Activated CD8-positive, alpha-beta T cell treated with anti-CD3 and anti-CD28 coated beads, Interleukin-2, amount 10 ng/mL, durations not matched to agents 7 days and 5 days (primary cell): ENCODE data around the gene SPATA2L. TPM values are rescaled to one million over a fixed set of nuclear protein-coding genes. Genes with fewer than 3 reads are reported as not detected.

Experiments used
- ATAC-seq: fragments of 150-1000 bp; cut with Tn5 transposase; one replicate; pipeline ENCODE4 v1.10.0; 2021; ENCODE audit warnings: moderate library complexity
- CTCF ChIA-PET: fragments of 350-600 bp; sonication (Branson Sonifier 250); formaldehyde crosslinking; loops from one replicate; lab custom pipeline; 2021; ENCODE audit warnings: antibody characterized with exemption; lab: Charles Lee
- POLR2A ChIA-PET: fragments of 350-600 bp; sonication (Branson Sonifier 250); formaldehyde crosslinking; loops from one replicate; lab custom pipeline; 2021; ENCODE audit warnings: antibody characterized with exemption; lab: Charles Lee
- DNase-seq: peaks from one replicate; pipeline ENCODE4 v3.0.0-alpha.2; 2020
- H3K27ac Mint-ChIP-seq: one replicate; pipeline ENCODE4 v1.8.0; 2021; ENCODE audit warnings: mild to moderate bottlenecking, mixed read lengths
- H3K27me3 Mint-ChIP-seq: one replicate; pipeline ENCODE4 v1.8.0; 2021; ENCODE audit warnings: low read depth, mixed read lengths
- H3K36me3 Mint-ChIP-seq: one replicate; pipeline ENCODE4 v1.8.0; 2021; ENCODE audit warnings: low read depth, mixed read lengths
- H3K4me1 Mint-ChIP-seq: one replicate; pipeline ENCODE4 v1.8.0; 2021; ENCODE audit warnings: low read depth, mixed read lengths
- H3K4me3 Mint-ChIP-seq: one replicate; pipeline ENCODE4 v1.8.0; 2021; ENCODE audit warnings: mild to moderate bottlenecking, mixed read lengths
- H3K9me3 Mint-ChIP-seq: one replicate; pipeline ENCODE4 v1.8.0; 2022; ENCODE audit warnings: mixed read lengths; ENCODE audit not compliant: insufficient read depth
- total RNA-seq, 2 experiments: library from RNA; stranded (reverse); gene quantifications; one replicate each; pipeline ENCODE4 v1.2.3, GENCODE V29; 2021

Gene SPATA2L
- total RNA-seq, 2 experiments from 2014 or later: 6.1 to 7.0 TPM

DNA sequence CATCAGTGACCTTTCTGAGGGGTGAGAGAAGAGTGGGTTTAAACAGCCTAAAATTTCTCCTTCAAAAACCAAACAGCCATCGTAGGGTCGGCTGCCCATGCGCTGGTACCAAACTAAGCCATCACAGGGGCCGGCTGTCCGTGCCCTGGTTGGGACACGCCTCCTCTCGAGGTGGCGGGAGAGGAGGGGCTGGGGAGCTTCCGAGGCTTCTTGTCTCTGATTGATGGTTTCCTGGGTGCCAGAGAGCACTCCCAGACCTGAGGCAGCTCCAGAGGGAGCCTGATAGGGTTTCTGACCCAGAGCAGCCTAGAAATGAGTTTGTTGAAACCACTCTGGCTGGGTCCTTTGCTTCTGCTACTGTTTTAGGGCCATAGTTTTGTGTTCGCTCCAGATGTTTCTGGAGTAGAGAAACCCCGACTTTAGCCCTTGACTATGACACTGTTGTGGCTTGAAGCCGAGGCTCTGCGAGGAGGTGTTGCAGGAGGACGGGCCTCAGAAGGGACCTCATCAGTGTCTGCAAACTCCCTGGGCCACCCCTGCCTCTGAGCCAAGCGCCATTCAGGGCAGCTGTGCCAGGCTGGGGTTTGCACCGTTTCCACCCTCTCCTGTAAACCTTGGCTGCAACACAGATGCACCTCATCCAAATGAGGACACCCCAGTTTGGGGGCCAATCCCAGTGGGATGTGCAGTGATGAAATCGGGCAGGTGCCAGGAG, 26.1 kb upstream of the SPATA2L start:
- ATAC-seq: no peak
- Mint-ChIP-seq H3K4me1 (peaks cover 40% of the 10 kb centered on the region), H3K27me3 (no peaks in the 10 kb centered on the region), H3K9me3 (no peaks in the 10 kb centered on the region), H3K4me3 (no peak overlapping the region), H3K27ac (peak overlapping the region; percentile 11), H3K36me3 (peaks cover 64% of the 10 kb centered on the region)
- DNase-seq: no peak
- ChIA-PET CTCF (interaction anchor here (0.6 to 1.8 kb wide), 3 partner anchors 21 to 66 kb away, joined by 4 to 5 read pairs (median 4); no protein-coding TSS in a partner anchor), POLR2A (no interaction called here)

DNA sequence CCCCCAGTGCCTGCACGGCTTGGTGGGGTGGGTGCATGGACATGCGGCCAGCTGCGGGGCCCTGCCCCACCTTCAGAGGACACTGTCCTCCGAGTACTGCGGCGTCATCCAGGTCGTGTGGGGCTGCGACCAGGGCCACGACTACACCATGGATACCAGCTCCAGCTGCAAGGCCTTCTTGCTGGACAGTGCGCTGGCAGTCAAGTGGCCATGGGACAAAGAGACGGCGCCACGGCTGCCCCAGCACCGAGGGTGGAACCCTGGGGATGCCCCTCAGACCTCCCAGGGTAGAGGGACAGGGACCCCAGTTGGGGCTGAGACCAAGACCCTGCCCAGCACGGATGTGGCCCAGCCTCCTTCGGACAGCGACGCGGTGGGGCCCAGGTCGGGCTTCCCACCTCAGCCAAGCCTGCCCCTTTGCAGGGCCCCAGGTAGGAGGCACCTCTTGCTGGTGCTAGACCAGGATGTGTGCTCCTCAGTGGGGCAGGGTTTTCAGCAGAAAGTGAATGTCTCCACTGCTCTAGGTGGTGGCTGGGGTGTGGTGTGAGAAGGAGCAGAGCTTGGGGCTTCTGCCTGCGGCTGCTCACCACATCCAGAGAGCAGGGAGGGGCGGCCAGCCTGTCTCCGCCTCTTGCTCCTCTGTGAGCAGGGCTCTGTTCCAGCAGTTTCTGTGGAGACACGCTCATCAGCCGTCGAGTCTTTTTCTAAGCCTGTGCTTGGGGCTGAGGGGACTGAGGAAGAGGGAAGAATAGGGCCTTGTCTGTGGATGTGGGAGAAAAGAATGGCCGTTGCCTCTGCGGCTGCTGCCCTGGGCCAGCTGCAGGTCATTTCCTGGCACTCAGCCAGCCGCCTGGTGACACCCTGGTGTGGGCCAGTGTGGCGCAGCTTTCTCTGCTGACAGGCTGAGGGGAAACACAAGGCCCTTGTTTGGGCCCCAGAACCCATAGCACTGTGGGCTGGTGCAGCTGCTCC, 22.1 kb upstream of the SPATA2L start:
- H3K36me3 Mint-ChIP-seq: peaks cover 37% of the 10 kb centered on the region
- H3K4me3 Mint-ChIP-seq: peak overlapping the region; percentile 93
- peak; percentile 57 for ATAC-seq
- peaks cover 45% of the 10 kb centered on the region for H3K4me1 Mint-ChIP-seq
- peak overlapping the region; percentile 98 for H3K27ac Mint-ChIP-seq
- ChIA-PET CTCF (interaction anchor here (0.7 to 4.1 kb wide), 11 partner anchors 9 to 137 kb away, joined by 3 to 35 read pairs (median 3); partner anchors contain the start of gene SPATA2L), POLR2A (interaction anchor here (0.6 to 3.8 kb wide), 14 partner anchors 8 to 150 kb away, joined by 3 to 42 read pairs (median 6); partner anchors contain the start of genes CHMP1A, SPATA33 and TCF25)
- DNase-seq: peak; percentile 96
- H3K27me3 Mint-ChIP-seq: no peaks in the 10 kb centered on the region
- H3K9me3 Mint-ChIP-seq: no peaks in the 10 kb centered on the region

DNA sequence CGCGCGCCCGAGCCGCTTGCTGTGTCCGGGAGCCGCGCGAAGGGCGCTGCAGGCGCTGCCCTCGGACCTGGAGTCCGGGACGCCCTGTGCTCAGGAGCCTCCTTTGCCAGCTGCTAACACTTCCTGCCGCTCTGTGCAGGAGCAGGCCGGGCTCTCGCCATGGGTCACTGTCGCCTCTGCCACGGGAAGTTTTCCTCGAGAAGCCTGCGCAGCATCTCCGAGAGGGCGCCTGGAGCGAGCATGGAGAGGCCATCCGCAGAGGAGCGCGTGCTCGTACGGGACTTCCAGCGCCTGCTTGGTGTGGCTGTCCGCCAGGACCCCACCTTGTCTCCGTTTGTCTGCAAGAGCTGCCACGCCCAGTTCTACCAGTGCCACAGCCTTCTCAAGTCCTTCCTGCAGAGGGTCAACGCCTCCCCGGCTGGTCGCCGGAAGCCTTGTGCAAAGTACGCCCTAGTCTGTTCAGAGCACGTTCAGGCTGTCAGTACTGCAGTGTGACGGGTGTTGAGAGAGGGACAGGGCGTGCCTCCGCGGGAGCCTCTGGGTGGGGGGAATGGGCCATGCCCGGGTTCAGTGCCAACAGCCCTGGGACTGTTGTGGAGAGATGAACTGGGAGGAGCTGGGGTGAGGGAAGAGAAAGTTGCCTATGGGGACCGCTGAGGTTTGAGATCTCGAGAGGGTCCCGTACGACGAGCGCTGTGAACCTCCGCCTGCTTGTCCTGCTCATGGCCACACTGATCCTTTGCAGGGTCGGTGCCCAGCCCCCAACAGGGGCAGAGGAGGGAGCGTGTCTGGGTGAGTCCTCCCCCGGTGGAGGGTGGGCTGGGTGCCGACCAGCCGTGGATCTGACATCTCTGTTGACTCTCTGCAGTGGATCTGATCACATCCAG, 21.1 kb upstream of the SPATA2L start:
- Mint-ChIP-seq H3K4me1 (peaks cover 48% of the 10 kb centered on the region), H3K27ac (peak overlapping the region; percentile 98), H3K36me3 (peaks cover 38% of the 10 kb centered on the region), H3K9me3 (no peaks in the 10 kb centered on the region), H3K27me3 (no peaks in the 10 kb centered on the region), H3K4me3 (peak overlapping the region; percentile 93)
- ATAC-seq (peak; percentile 43), DNase-seq (peak; percentile 92)
- ChIA-PET CTCF (interaction anchor here (2.2 to 4.1 kb wide), 2 partner anchors 22 to 138 kb away, joined by 17 to 35 read pairs; partner anchors contain the start of gene SPATA2L), POLR2A (interaction anchor here (0.9 to 3.8 kb wide), 7 partner anchors 9 to 151 kb away, joined by 3 to 42 read pairs (median 7); partner anchors contain the start of genes CHMP1A, SPATA33 and TCF25)

DNA sequence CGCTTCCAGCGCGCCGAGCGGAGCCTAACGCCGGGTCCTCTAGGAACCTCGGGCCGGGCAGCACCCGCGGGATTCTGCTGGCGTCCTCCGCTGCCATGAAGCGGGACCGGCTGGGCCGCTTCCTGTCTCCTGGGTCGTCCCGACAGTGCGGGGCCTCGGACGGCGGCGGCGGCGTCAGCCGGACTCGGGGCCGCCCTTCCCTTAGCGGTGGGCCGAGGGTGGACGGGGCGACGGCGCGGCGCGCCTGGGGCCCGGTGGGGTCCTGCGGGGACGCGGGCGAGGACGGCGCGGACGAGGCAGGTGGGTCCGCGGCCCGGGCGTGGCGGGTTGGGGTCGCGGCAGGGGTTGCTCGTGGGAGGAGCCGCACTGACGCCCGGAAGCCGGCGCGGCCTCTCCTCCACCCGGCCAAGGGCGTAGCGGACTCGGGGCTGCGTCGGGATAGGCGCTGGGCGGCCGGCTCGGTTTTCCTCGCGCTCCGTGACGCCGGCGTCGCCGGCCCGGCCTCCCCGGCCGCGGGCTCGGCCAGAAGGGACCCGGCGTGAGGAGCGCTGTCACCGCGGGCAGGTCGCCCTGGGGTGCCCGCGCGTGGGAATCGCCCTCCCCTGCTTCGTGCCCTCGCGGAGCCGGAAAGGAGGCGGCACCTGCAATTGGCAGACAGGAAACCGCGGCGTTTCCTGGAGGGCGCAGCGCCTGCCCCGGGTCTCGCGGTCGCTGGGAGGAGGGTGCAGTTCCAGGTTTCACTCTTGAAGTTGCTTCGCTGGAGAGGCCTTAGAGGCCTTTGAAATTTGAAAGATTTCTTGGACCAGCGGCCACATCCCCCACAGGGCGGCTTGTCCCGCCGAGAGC, 20.3 kb upstream of the SPATA2L start:
- peak overlapping the region; percentile 98 for H3K27ac Mint-ChIP-seq
- DNase-seq (peak; percentile 91), ATAC-seq (peak; percentile 40)
- peak overlapping the region; percentile 93 for H3K4me3 Mint-ChIP-seq
- no peaks in the 10 kb centered on the region for H3K27me3 Mint-ChIP-seq
- no peaks in the 10 kb centered on the region for H3K9me3 Mint-ChIP-seq
- ChIA-PET CTCF (interaction anchor here (4.1 kb wide), 1 partner anchor 21 kb away, joined by 35 read pairs; the partner anchor contains the start of gene SPATA2L), POLR2A (interaction anchor here (0.9 to 3.8 kb wide), 2 partner anchors 16 to 21 kb away, joined by 3 to 42 read pairs; no protein-coding TSS in a partner anchor)
- H3K36me3 Mint-ChIP-seq: peaks cover 36% of the 10 kb centered on the region
- peaks cover 40% of the 10 kb centered on the region for H3K4me1 Mint-ChIP-seq

DNA sequence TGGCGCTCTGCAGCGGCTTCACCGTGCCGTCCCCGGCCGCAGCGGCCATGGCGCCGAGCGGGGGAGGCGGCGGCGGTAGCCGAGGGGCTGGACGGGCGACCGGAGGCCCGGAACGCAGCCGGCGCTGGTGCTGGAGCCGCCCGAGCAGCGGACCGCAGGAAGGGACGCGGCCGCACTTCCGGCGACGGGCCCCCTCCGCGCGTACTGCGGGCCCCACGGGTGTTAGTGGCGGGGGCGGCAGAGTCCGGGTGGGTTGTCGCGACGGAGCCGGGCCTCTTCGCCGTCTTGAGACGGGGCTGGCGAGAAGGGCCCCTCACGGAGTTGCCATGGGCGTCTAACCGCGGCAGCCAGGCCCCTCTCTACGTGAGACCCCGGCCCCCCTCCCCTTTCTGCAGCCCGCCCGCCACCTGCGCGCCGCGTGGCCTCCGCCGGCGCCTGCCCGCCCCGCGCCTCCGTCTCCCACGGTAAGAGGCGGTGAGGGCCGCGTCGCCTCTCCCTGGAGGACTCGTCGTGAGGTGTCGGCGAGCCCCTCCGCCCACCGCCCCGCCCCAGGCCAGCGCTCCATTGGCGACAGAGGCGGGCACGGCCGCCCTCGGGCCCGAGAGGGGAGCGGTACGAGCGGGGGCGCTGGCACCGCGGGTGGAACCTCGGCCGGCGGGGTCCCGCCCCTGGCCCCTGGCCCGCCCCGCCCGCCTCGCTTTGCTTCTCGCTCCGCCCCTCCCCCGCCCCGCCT, 19.5 kb upstream of the SPATA2L start, which contains the start of the genes VPS9D1 and ZNF276:
VPS9D1 (minus strand) TSS at position 86 of the 733 bp plus-strand sequence; CDS start at position 49, 37 bp downstream.
ZNF276 (plus strand) TSS at position 725 of the 733 bp plus-strand sequence. CDS start 104 bp downstream, outside the sequence.
- DNase-seq (peak; percentile 88), ATAC-seq (peak; percentile 43)
- Mint-ChIP-seq H3K36me3 (peaks cover 39% of the 10 kb centered on the region), H3K27me3 (no peaks in the 10 kb centered on the region), H3K4me1 (peaks cover 40% of the 10 kb centered on the region), H3K27ac (peak within 1 kb of the TSS; percentile 98), H3K4me3 (peak within 1 kb of the TSS; percentile 93), H3K9me3 (no peaks in the 10 kb centered on the region)
- CTCF ChIA-PET: interaction anchor here (1.0 kb wide), 1 partner anchor 15 kb away, joined by 5 read pairs; no protein-coding TSS in a partner anchor
- POLR2A ChIA-PET: no interaction called here

DNA sequence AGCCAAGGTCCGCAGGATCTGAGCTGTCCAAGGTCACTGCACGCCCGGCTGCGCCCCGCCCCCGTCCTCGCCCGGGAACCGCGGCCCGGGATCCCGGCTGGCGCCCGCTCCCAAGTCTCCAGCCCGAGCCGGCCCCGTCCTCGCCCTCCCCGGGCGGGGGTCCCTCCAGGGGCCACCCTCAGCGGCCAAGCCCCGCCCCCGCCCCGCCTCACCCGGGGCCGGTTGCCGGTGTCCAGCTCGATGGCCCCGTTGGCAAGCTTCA, 19.0 kb upstream of the SPATA2L start:
- Mint-ChIP-seq H3K36me3 (peaks cover 39% of the 10 kb centered on the region), H3K9me3 (no peaks in the 10 kb centered on the region), H3K27me3 (no peaks in the 10 kb centered on the region), H3K27ac (peak overlapping the region; percentile 82), H3K4me1 (peaks cover 40% of the 10 kb centered on the region), H3K4me3 (peak overlapping the region; percentile 66)
- POLR2A ChIA-PET: no interaction called here
- ATAC-seq: no peak
- CTCF ChIA-PET: interaction anchor here (1.0 kb wide), 1 partner anchor 15 kb away, joined by 5 read pairs; no protein-coding TSS in a partner anchor
- DNase-seq: no peak

DNA sequence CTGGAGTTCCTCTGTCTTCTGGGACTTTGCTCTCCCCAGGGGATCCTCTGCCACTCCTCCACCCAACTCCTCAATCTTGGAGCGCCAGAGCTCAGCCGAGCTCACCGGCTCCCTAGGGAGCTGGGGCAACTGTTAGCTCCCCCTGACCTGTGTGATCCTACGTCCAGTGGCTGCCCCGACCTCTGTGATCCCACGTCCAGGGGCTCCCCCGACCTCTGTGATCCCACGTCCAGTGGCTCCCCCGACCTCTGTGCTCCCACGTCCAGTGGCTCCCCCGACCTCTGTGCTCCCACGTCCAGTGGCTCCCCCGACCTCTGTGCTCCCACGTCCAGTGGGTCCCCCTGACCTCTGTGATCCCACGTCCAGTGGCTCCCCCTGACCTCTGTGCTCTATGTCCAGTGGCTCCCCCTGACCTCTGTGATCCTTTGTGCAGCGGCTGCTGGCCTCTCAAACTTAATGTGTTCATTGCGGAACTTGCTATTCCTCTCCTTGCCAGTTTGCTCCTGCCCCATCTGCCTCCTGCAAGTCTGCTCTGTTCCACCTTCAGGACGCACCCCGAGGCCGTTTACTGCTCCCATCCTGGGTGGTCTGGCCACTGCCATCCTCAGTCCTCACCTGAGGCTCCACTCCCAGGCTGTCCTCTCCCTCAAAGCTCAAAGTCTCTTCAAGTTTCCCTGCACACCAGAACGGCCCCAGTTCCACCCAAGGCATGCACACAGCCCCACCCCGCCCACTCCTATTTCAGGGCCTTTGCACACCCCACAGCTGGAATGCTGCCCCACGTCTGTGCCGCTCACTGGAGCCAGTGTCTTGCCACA, 16.4 kb upstream of the SPATA2L start:
- Mint-ChIP-seq H3K4me3 (no peak overlapping the region), H3K27ac (no peak overlapping the region)

DNA sequence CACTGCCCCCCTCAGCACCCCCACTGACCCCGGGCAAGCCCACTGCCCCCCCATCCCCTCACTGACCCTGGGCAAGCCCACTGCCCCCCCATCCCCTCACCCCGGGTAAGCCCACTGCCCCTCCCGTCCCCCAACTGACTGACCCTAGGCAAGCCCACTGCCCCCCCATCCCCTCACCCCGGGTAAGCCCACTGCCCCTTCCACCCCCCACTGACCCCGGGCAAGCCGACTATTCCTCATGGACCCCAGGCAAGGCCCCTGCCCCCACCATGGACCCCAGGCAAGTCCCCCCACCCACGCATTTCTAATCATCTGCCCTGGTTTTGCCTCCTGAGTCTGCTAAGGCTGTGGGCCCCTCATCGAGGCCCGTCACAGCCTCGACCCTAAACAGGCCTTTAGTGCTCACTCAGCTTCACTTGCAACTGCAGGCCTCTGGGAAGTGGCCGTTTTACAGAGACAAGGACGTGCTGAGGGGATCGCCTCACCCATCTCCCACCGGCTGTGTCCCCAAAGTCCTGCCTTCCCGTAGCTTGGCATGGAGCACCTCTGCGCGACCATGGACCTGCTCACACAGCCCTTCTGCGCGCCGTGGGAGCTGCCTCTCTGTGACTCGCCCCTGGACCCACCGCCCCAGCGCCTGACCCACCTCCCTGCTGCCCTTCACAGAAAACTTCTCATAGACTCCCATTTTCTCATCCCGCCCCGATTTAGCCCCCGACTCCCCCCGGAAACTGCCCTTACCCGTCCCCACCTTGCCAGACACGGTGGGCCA, 15.6 kb upstream of the SPATA2L start:
- Mint-ChIP-seq H3K4me3 (no peak overlapping the region), H3K4me1 (peaks cover 33% of the 10 kb centered on the region)

More for the DNA sequence above, 16.4 kb upstream of the SPATA2L start:
- Mint-ChIP-seq H3K4me1 (peaks cover 30% of the 10 kb centered on the region), H3K9me3 (no peaks in the 10 kb centered on the region), H3K27me3 (no peaks in the 10 kb centered on the region), H3K36me3 (peaks cover 31% of the 10 kb centered on the region)
- ATAC-seq (no peak), DNase-seq (no peak)
- CTCF ChIA-PET: interaction anchor here (1.0 kb wide), 1 partner anchor 12 kb away, joined by 3 read pairs; no protein-coding TSS in a partner anchor
- POLR2A ChIA-PET: no interaction called here

More for the DNA sequence above, 15.6 kb upstream of the SPATA2L start:
- H3K27ac Mint-ChIP-seq: no peak overlapping the region
- DNase-seq (no peak), ATAC-seq (no peak)
- ChIA-PET CTCF (interaction anchor here (1.0 kb wide), 1 partner anchor 11 kb away, joined by 3 read pairs; no protein-coding TSS in a partner anchor), POLR2A (interaction anchor here (0.7 kb wide), 1 partner anchor 30 kb away, joined by 3 read pairs; no protein-coding TSS in a partner anchor)
- no peaks in the 10 kb centered on the region for H3K9me3 Mint-ChIP-seq
- H3K36me3 Mint-ChIP-seq: peaks cover 25% of the 10 kb centered on the region
- no peaks in the 10 kb centered on the region for H3K27me3 Mint-ChIP-seq
